Measurements from ENCODE around the gene SORCS2.

The SORCS2 gene

DNA sequence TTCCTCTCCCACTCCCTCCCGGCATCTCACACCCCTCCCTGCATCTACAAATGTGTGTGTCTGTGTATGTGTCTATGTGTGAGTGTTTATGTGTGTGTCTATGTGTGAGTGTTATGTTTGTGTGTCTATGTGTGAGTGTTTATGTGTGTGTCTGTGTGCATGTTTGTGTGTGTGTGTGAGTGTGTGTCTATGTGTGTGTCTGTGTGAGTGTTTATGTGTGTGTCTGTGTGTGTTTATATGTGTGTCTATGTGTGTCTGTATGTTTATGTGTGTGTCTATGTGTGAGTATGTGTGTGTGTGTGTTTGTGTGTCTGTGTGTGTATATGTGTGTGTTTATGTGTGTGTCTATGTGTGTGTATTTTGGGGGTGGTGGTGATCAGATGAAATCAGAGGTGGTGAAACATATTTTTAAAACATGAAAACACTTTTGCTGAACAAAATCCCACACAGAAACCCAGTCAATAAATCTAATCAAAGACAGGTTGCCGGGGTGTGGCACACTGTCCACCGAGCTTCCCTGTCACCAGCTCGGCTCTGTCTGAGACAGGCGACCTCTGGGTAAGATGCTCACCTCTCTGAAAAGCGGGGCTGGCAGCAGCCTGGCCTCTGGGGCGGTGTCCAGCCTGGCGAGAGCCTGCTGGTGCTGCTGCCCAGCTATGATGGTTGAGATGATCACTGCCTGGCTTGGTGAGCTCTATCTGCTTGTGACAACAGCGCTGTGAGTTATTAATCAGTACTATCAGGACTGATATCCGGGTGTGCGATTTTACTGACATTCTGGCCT, 429.1 kb downstream of the SORCS2 start:
- Mint-ChIP-seq H3K36me3 (ENCODE audit: low read depth) (no peaks in the 10 kb centered on the region), H3K27ac (no peak overlapping the region), H3K4me1 (ENCODE audit: low read depth) (no peaks in the 10 kb centered on the region), H3K4me3 (no peak overlapping the region), H3K27me3 (peaks cover 19% of the 10 kb centered on the region), H3K9me3 (no peaks in the 10 kb centered on the region)
- DNase-seq, result no peak

GRCh38 chr4:7622371-7622770, 430.0 kb downstream of the SORCS2 start:
- DNase-seq, result no peak
- H3K27me3 Mint-ChIP-seq, result peaks cover 19% of the 10 kb centered on the region
- H3K36me3 Mint-ChIP-seq (ENCODE audit: low read depth), result no peaks in the 10 kb centered on the region
- no peak overlapping the region for H3K27ac Mint-ChIP-seq
- no peaks in the 10 kb centered on the region for H3K4me1 Mint-ChIP-seq (ENCODE audit: low read depth)
- H3K9me3 Mint-ChIP-seq, result no peaks in the 10 kb centered on the region
- no peak overlapping the region for H3K4me3 Mint-ChIP-seq

DNA sequence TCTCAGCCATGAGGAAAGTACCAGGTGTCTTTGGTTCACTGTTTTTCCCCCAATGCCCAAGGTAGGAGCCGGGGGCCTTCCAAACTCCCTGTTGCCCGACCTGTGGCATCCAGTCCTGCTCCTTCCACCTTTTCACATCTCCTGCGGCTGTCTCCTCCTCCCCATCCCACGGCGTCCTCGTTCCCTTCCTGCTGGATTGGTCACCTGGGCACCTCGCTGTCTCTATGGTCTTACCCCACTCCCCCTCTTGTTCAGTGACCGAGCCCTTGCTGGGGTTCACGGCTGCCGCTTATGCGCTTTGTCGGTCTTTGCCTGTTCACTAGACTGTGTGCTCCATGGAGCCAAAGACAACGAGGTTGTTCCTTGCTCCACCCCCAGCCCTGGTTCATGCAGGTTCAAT, 431.1 kb downstream of the SORCS2 start:
- H3K36me3 Mint-ChIP-seq (ENCODE audit: low read depth), result no peaks in the 10 kb centered on the region
- no peak for DNase-seq
- no peak overlapping the region for H3K27ac Mint-ChIP-seq
- peaks cover 19% of the 10 kb centered on the region for H3K27me3 Mint-ChIP-seq
- no peak overlapping the region for H3K4me3 Mint-ChIP-seq
- H3K9me3 Mint-ChIP-seq, result no peaks in the 10 kb centered on the region
- no peaks in the 10 kb centered on the region for H3K4me1 Mint-ChIP-seq (ENCODE audit: low read depth)

DNA sequence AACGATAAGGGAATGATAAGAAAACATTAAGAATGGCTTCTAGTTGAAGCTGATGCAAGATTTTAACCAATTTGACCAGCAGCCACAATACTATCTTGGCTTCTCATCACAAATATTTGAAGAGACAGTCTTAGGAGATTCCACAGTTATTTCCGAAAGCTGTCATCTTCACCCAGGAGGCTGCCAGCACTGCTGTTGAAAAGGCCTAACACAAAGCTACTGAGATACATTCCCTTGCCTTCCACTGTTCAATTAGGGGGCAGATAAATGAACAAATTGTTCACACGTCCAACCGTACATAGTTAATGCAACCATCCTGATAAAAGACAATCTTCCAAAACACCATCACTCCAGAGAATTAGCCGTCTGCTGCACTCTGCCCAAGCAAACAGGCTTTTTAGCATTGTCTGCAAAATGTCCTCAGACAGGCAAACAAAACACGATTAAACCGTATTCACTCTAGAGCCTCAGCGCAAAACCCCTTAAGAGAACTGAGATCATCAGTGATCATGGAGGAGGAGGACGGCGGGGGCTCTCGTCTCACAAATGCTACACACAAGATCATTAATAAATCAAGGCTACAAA, 432.1 kb downstream of the SORCS2 start:
- DNase-seq, result no peak
- H3K27me3 Mint-ChIP-seq, result peaks cover 19% of the 10 kb centered on the region
- H3K36me3 Mint-ChIP-seq (ENCODE audit: low read depth), result no peaks in the 10 kb centered on the region
- H3K4me1 Mint-ChIP-seq (ENCODE audit: low read depth), result no peaks in the 10 kb centered on the region
- H3K27ac Mint-ChIP-seq, result no peak overlapping the region
- H3K4me3 Mint-ChIP-seq, result no peak overlapping the region
- peaks cover under 1% of the 10 kb centered on the region for H3K9me3 Mint-ChIP-seq

- H3K4me1 Mint-ChIP-seq (ENCODE audit: low read depth), result no peaks in the 10 kb centered on the region
- H3K9me3 Mint-ChIP-seq, result peaks cover 6% of the 10 kb centered on the region
- H3K27ac Mint-ChIP-seq, result no peak overlapping the region
- H3K4me3 Mint-ChIP-seq, result no peak overlapping the region
- no peaks in the 10 kb centered on the region for H3K36me3 Mint-ChIP-seq (ENCODE audit: low read depth)
- peaks cover 17% of the 10 kb centered on the region for H3K27me3 Mint-ChIP-seq
- no peak for DNase-seq
Measured at GRCh38 chr4:7625071-7625470, 432.7 kb downstream of the SORCS2 start.

- H3K9me3 Mint-ChIP-seq, result peaks cover 6% of the 10 kb centered on the region
- no peaks in the 10 kb centered on the region for H3K4me1 Mint-ChIP-seq (ENCODE audit: low read depth)
- no peaks in the 10 kb centered on the region for H3K36me3 Mint-ChIP-seq (ENCODE audit: low read depth)
- H3K27me3 Mint-ChIP-seq, result peaks cover 15% of the 10 kb centered on the region
- no peak for DNase-seq
- H3K27ac Mint-ChIP-seq, result no peak overlapping the region
- no peak overlapping the region for H3K4me3 Mint-ChIP-seq
Measured at GRCh38 chr4:7626531-7626930, 434.2 kb downstream of the SORCS2 start.

GRCh38 chr4:7627251-7628250, 435.2 kb downstream of the SORCS2 start:
- peaks cover 23% of the 10 kb centered on the region for H3K27me3 Mint-ChIP-seq
- no peaks in the 10 kb centered on the region for H3K36me3 Mint-ChIP-seq (ENCODE audit: low read depth)
- DNase-seq, result no peak
- peaks cover 6% of the 10 kb centered on the region for H3K9me3 Mint-ChIP-seq
- H3K27ac Mint-ChIP-seq, result no peak overlapping the region
- no peaks in the 10 kb centered on the region for H3K4me1 Mint-ChIP-seq (ENCODE audit: low read depth)
- H3K4me3 Mint-ChIP-seq, result no peak overlapping the region

DNA sequence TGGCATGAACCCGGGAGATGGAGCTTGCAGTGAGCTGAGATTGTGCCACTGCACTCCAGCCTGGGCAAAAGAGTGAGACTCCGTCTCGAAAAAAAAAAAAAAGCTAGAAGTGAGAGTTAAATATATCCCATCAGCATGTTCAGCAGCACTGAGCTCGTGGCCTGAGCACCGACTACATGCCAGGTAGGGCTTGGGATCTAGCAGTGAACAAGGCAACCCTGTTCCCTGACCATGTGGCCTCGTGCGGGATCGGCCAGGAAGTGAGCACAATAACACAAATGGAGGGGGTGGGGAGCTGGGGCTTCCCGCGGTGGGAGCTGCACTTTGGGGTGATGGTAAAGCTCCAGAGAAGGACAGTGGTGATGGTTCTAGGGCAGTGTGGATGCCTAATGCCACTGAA, 436.1 kb downstream of the SORCS2 start:
- no peak overlapping the region for H3K4me3 Mint-ChIP-seq
- no peaks in the 10 kb centered on the region for H3K36me3 Mint-ChIP-seq (ENCODE audit: low read depth)
- no peaks in the 10 kb centered on the region for H3K4me1 Mint-ChIP-seq (ENCODE audit: low read depth)
- H3K9me3 Mint-ChIP-seq, result peaks cover 6% of the 10 kb centered on the region
- DNase-seq, result no peak
- peaks cover 22% of the 10 kb centered on the region for H3K27me3 Mint-ChIP-seq
- no peak overlapping the region for H3K27ac Mint-ChIP-seq

- Mint-ChIP-seq H3K9me3 (peaks cover 6% of the 10 kb centered on the region), H3K4me1 (ENCODE audit: low read depth) (no peaks in the 10 kb centered on the region), H3K27ac (no peak overlapping the region), H3K36me3 (ENCODE audit: low read depth) (no peaks in the 10 kb centered on the region), H3K4me3 (no peak overlapping the region), H3K27me3 (peaks cover 19% of the 10 kb centered on the region)
- DNase-seq, result no peak
Measured at GRCh38 chr4:7629501-7630254, 437.3 kb downstream of the SORCS2 start.

- no peaks in the 10 kb centered on the region for H3K36me3 Mint-ChIP-seq (ENCODE audit: low read depth)
- no peak overlapping the region for H3K27ac Mint-ChIP-seq
- DNase-seq, result no peak
- H3K9me3 Mint-ChIP-seq, result peaks cover 6% of the 10 kb centered on the region
- H3K27me3 Mint-ChIP-seq, result peaks cover 19% of the 10 kb centered on the region
- H3K4me3 Mint-ChIP-seq, result no peak overlapping the region
- H3K4me1 Mint-ChIP-seq (ENCODE audit: low read depth), result no peaks in the 10 kb centered on the region
Measured at GRCh38 chr4:7630568-7631287, 438.4 kb downstream of the SORCS2 start.

DNA sequence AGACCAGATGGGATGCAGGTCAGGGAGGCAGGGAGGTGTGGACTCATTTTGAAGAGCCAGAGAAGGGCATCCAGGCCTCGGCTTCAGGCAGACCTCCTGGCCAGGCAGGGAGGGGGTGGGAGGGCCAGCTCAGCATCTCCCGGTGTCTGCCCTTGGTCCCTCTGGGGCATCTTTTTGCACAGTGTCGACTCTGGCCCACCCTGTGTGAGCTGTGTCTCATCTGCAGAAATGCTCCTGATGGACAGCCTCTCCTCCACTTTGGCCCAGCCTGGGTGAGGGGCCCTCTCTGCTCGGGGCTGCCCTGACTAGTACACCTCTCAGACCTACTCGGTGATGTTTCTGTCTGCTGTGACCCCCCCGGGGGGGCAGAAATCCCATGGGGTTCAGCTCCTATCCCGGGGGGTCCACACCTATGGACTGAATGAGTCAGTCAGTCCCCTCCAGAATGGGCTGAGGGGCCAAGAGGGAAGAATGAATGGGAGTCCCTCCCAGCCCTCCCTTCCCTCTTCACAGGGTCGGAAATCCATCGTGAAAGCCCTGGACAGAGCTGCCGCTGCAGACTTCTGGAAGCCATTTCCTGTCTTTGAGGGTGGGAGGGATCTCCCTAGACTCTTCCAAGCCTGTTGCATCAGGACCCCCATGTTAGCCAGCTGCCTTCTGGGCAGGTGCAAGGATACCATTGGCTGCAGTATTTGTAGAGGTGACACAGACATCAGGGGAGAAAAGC, 439.1 kb downstream of the SORCS2 start:
- Mint-ChIP-seq H3K9me3 (peaks cover 6% of the 10 kb centered on the region), H3K36me3 (ENCODE audit: low read depth) (no peaks in the 10 kb centered on the region), H3K4me3 (no peak overlapping the region), H3K4me1 (ENCODE audit: low read depth) (no peaks in the 10 kb centered on the region), H3K27me3 (peaks cover 19% of the 10 kb centered on the region), H3K27ac (no peak overlapping the region)
- DNase-seq, result no peak

- Mint-ChIP-seq H3K4me3 (no peak overlapping the region), H3K4me1 (ENCODE audit: low read depth) (no peaks in the 10 kb centered on the region), H3K9me3 (peaks cover 6% of the 10 kb centered on the region), H3K27ac (no peak overlapping the region), H3K36me3 (ENCODE audit: low read depth) (no peaks in the 10 kb centered on the region), H3K27me3 (peaks cover 19% of the 10 kb centered on the region)
- no peak for DNase-seq
Measured at GRCh38 chr4:7632341-7632740, 440.0 kb downstream of the SORCS2 start.

DNA sequence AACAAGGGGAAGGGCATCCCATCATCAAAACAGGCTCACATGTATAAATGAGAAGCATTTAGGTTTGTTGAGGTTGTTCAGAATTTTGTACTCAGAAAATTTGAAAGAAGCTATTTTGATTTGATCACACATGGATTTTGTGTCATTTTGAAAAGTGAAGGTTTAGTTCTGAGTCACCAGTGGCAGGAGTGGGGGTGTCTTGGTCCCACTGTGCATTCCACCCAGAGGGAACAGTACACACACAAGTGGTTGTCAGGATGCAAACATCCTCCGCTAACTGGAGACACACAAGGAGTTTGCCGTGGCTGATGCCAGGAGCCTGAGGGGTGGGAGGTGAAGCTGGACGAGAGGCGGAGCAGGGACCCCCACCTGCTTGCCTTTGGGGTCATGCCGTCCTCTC, 440.6 kb downstream of the SORCS2 start:
- H3K4me1 Mint-ChIP-seq (ENCODE audit: low read depth), result no peaks in the 10 kb centered on the region
- peaks cover 19% of the 10 kb centered on the region for H3K27me3 Mint-ChIP-seq
- H3K36me3 Mint-ChIP-seq (ENCODE audit: low read depth), result no peaks in the 10 kb centered on the region
- no peak for DNase-seq
- H3K9me3 Mint-ChIP-seq, result peaks cover 6% of the 10 kb centered on the region
- no peak overlapping the region for H3K27ac Mint-ChIP-seq
- H3K4me3 Mint-ChIP-seq, result no peak overlapping the region
